ENCODE results near the gene DIS3L2. TPM values are rescaled to one million over a fixed set of nuclear protein-coding genes. Genes with fewer than 3 reads are reported as not detected.
A peak's percentile ranks its signal among the peaks of the same experiment; 100 is the strongest.

DIS3L2 gene
- total RNA-seq, 3 donors from 2014 or later, result 28.5 to 43.0 (median 42.5) TPM

GRCh38 chr2:232073699-232074098, 112.2 kb downstream of the DIS3L2 start:
- intact Hi-C loops (cut with DNase I, micrococcal nuclease), result no loop called here

DNA sequence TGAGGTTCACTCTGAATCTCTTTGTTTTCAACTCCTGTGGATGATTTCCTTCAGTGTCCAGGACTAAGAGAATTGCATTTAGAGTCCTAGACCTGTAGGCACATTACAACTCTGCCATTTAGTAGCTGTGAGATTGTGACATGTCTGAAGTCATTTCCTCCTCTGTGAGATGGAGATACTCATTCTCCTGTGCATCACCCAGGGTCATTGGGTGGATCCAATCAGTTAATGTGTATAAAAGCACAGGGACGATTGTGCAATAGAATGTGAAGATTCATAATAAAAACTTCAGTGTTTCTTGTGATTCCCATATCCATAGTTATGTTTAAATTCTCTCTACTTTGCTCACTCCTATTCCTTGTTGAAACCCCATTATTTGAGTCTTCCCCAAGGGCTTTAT, 113.6 kb downstream of the DIS3L2 start:
- TF ChIP-seq CTCF (IDR thresholded peaks at IDR 0.05), result no peak
- peak; percentile 63 for ATAC-seq
- H3K36me3 ChIP-seq (ENCODE audit: low read depth), result no peaks in the 10 kb centered on the region
- no peak overlapping the region for H3K4me3 ChIP-seq
- no peaks in the 10 kb centered on the region for H3K4me1 ChIP-seq (ENCODE audit: low read depth)
- intact Hi-C loops (cut with DNase I, micrococcal nuclease), result no loop called here
- DNase-seq, result no peak
- no peaks in the 10 kb centered on the region for H3K9me3 ChIP-seq

More at GRCh38 chr2:232073699-232074098, 112.2 kb downstream of the DIS3L2 start:
- TF ChIP-seq CTCF (IDR thresholded peaks at IDR 0.05), result no peak
- H3K4me3 ChIP-seq, result no peak overlapping the region
- H3K36me3 ChIP-seq (ENCODE audit: low read depth), result no peaks in the 10 kb centered on the region
- ATAC-seq (no peak), DNase-seq (no peak)
- H3K9me3 ChIP-seq, result no peaks in the 10 kb centered on the region
- H3K4me1 ChIP-seq (ENCODE audit: low read depth), result no peaks in the 10 kb centered on the region

DNA sequence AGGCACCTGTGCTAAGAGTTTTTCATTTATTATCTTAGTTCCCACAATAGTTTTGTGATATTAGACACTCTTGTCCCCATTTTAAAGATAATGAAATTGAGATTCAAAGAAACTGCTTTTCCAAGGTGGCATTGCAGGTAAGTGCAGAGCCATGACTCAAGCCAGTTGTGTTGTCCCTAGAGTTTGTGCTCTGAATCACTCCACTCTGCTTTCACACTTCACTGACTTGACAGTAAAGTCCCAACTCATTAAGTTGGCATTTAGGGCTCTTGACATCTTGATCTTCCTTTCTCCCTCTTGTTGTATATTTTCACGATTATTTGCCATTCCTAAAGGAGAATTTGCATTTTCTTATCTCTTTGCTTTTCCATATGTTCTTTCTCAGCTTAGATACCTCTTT, 114.3 kb downstream of the DIS3L2 start:
- Histone ChIP-seq H3K4me3 (no peak overlapping the region), H3K36me3 (ENCODE audit: low read depth) (no peaks in the 10 kb centered on the region)
- no peak for ATAC-seq

DNA sequence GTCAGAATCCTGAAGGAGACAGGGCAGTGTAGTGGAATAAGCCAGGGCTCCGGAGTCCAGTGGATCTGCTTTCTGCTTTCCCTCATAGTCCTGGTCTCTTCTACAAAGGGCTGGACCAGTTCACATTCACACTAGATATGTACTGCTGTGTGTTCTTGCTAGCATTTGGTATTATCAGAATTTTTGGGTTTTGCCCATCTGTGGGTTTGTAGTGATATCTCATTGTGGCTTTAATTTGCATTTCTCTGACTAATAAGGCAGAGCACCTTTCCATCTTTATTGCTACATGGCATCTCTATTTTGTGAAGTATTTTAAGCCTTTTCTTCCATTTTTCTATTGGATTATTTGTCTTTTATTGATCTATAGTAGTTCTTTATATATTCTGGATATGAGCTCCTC, 114.8 kb downstream of the DIS3L2 start:
- no peaks in the 10 kb centered on the region for H3K9me3 ChIP-seq
- ATAC-seq (no peak), DNase-seq (no peak)
- H3K4me1 ChIP-seq (ENCODE audit: low read depth), result no peaks in the 10 kb centered on the region
- no peaks in the 10 kb centered on the region for H3K36me3 ChIP-seq (ENCODE audit: low read depth)
- no peak overlapping the region for H3K4me3 ChIP-seq
- intact Hi-C loops (cut with DNase I, micrococcal nuclease), result no loop called here
- no peak for TF ChIP-seq CTCF (IDR thresholded peaks at IDR 0.05)

More for the DNA sequence above, 114.3 kb downstream of the DIS3L2 start:
- DNase-seq, result no peak
- Histone ChIP-seq H3K9me3 (no peaks in the 10 kb centered on the region), H3K4me1 (ENCODE audit: low read depth) (no peaks in the 10 kb centered on the region)
- intact Hi-C loops (cut with DNase I, micrococcal nuclease), result no loop called here
- TF ChIP-seq CTCF (IDR thresholded peaks at IDR 0.05), result no peak

GRCh38 chr2:232076736-232077135, 115.2 kb downstream of the DIS3L2 start:
- Histone ChIP-seq H3K36me3 (ENCODE audit: low read depth) (no peaks in the 10 kb centered on the region), H3K4me1 (ENCODE audit: low read depth) (no peaks in the 10 kb centered on the region), H3K4me3 (no peak overlapping the region), H3K9me3 (no peaks in the 10 kb centered on the region)
- no peak for TF ChIP-seq CTCF (IDR thresholded peaks at IDR 0.05)
- intact Hi-C loops (cut with DNase I, micrococcal nuclease), result no loop called here
- DNase-seq (no peak), ATAC-seq (no peak)

DNA sequence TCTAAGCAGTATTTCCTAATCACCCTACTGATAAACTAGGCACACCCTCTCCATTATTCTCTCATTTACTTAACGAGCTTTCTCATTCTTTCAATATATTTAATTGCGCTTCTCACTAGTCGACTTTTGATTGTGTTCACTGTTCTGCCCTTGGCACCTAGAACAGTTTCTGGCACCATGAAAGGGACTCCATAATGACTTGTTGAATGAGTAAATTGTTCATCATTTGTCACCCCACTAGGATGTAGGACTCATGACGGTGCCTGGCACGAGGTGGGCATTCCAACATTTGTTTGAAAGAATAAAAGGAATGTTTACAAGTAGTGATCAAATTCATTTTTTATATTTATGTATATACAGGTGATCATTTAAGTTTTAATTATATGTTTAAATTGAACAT, 123.7 kb downstream of the DIS3L2 start:
- no peak for DNase-seq
- ATAC-seq, result no peak
- Histone ChIP-seq H3K4me1 (ENCODE audit: low read depth) (no peaks in the 10 kb centered on the region), H3K36me3 (ENCODE audit: low read depth) (no peaks in the 10 kb centered on the region), H3K4me3 (no peak overlapping the region), H3K9me3 (peaks cover 5% of the 10 kb centered on the region)
- no peak for TF ChIP-seq CTCF (IDR thresholded peaks at IDR 0.05)
- intact Hi-C loops (cut with DNase I, micrococcal nuclease), result no loop called here

All from mucosa of descending colon (tissue), 3 donors.